ENCODE results near the gene C2orf72.

Gene C2orf72

DNA sequence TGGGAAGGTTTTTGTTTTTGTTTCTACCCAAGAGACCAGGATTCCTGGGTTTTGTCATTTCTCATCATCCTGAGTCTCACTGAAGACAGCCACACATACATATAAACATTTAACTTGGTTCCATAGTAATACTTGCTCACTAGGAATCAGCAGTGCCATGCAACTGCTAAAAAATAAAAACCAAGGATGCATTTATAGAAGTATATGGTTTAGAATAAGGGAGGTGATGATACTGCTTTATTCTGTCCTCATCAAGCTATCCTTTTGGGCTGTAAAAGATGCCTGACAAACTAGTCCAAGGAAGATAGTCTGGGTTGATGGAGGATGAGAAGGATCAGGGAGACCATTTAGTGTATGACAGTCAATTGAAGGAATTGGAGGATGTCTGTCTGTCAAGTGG is 40.7 kb upstream of the C2orf72 start:
- no peak for DNase-seq (ENCODE audit: low spot score)
- in situ Hi-C loops (cut with MboI; ENCODE audit: low pct_unique_long_range_greater_than_20kb, low sequenced_read_pairs, unreplicated experiment), result no loop called here
- TF ChIP-seq, protein P1, sequence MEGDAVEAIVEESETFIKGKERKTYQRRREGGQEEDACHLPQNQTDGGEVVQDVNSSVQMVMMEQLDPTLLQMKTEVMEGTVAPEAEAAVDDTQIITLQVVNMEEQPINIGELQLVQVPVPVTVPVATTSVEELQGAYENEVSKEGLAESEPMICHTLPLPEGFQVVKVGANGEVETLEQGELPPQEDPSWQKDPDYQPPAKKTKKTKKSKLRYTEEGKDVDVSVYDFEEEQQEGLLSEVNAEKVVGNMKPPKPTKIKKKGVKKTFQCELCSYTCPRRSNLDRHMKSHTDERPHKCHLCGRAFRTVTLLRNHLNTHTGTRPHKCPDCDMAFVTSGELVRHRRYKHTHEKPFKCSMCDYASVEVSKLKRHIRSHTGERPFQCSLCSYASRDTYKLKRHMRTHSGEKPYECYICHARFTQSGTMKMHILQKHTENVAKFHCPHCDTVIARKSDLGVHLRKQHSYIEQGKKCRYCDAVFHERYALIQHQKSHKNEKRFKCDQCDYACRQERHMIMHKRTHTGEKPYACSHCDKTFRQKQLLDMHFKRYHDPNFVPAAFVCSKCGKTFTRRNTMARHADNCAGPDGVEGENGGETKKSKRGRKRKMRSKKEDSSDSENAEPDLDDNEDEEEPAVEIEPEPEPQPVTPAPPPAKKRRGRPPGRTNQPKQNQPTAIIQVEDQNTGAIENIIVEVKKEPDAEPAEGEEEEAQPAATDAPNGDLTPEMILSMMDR (IDR thresholded peaks at IDR 0.05; ENCODE audit: extremely low read depth, insufficient read depth, missing control alignments), result no peak

DNA sequence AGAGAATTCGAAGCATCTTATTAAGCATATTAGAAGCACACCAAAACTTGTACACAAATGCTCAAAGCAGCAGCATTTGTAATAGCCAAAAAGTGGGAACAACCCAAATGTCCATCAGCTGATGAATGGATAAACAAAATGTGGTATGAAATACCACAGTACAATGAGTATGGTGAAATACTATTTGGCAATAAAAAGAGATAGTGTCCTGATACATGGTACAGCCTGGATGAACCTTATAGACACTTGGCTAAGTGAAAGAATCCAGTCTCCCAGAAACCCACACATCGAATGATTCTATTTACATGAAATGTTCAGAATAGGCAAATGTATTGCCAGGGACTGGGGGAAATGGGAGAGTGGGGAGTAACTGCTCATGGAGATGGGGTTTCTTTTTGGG is 38.4 kb upstream of the C2orf72 start:
- DNase-seq (ENCODE audit: low spot score), result no peak
- in situ Hi-C loops (cut with MboI; ENCODE audit: low pct_unique_long_range_greater_than_20kb, low sequenced_read_pairs, unreplicated experiment), result no loop called here
- TF ChIP-seq, protein P1 (IDR thresholded peaks at IDR 0.05; ENCODE audit: extremely low read depth, insufficient read depth, missing control alignments), result no peak

DNA sequence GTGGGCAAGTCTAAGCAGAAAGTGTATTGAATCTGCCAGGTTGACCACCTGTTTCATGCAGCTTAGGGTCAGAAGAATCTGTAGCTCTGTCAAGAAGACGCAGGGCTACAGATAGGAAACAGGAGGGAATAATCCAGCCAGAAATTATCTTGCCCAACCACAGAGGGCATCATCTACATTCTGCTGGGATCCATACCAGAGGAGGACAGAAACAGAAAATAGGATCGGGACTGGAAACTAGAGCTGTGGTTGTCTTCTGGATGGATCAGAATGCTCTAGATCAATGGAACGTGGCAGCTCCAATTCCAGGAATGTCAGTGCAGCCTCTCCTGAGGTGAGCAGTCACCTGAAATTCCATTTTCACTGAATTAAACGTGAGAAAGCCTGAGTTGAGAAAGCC is 37.8 kb upstream of the C2orf72 start:
- DNase-seq (ENCODE audit: low spot score), result no peak
- in situ Hi-C loops (cut with MboI; ENCODE audit: low pct_unique_long_range_greater_than_20kb, low sequenced_read_pairs, unreplicated experiment), result no loop called here
- TF ChIP-seq, protein P1 (IDR thresholded peaks at IDR 0.05; ENCODE audit: extremely low read depth, insufficient read depth, missing control alignments), result no peak

DNA sequence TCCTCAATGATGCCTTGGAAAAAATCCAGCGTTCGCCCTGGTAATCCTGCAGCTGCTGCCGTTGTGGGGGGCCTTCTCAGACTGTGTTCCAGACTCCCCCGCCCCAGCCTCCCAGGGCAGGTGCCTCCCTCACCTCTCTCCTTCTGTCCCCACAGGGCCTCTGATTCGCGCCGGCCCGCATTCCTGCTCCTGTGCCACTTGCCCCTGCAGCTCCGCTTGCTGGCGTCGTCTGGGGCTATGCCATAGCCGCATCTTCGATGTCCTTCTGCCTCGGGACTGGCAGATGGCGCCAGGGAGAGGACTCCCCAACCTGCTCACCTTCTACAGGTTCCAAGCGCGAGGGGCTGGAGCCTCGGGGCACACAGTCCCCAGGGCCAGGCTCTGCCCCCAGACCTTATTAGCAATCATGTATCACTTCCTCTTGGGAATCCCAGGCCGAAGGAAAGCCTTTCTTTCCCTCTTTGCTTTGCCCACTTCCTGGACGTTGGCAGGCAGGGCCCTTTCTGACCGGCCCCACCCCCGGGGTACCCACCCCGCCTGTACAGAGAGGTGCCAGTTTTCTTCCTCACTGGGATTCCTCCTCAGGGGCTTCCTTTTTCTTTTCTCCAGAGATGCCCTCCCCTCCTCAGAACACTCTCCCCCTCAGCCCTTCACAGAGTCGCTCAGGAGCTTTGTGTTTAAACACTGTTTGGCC is 37.0 kb upstream of the C2orf72 start:
- in situ Hi-C loops (cut with MboI; ENCODE audit: low pct_unique_long_range_greater_than_20kb, low sequenced_read_pairs, unreplicated experiment), result no loop called here
- no peak for DNase-seq (ENCODE audit: low spot score)

DNA sequence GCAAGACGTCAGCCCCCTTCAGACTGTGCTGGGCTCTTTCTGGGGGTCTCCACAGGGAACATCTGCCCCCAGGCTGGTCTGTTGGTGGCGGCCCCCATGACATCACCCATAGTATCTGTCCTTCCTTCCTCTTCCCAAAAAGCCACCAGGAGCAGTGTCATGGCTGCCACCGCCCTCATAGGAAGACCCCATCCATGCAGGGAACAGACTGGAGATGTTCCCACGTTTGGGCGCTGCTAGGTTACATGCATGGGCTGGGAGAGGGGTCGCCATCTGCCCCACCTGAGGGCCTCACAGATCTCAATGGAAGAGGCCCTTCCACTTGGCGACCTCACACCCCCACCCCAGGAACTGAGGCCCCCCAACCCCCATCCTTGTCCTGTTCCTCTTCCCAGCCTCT is 36.3 kb upstream of the C2orf72 start:
- in situ Hi-C loops (cut with MboI; ENCODE audit: low pct_unique_long_range_greater_than_20kb, low sequenced_read_pairs, unreplicated experiment), result no loop called here
- TF ChIP-seq, protein P1 (IDR thresholded peaks at IDR 0.05; ENCODE audit: extremely low read depth, insufficient read depth, missing control alignments), result no peak
- no peak for DNase-seq (ENCODE audit: low spot score)

More for the DNA sequence above, 37.0 kb upstream of the C2orf72 start:
- TF ChIP-seq, protein P1 (IDR thresholded peaks at IDR 0.05; ENCODE audit: extremely low read depth, insufficient read depth, missing control alignments), result no peak

DNA sequence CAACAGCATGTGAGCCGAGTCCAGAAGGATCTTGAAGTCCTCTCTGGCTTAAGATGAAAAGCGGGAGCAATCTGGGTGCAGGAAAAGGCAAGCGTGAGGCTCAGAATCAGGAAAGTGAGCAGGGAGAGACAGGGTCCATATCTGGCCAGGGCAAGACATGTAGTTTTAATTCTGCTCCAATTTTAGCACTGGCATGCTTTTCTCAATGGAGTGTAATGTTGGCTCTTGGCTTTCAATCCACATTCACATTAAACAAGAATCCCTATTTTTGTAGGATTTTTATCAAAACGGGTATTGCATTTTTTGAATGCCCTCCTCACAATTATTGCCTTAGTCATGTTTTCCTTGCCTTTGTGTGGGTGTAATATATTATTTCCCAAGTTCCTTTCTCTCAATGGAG is 35.4 kb upstream of the C2orf72 start:
- no peak for DNase-seq (ENCODE audit: low spot score)
- TF ChIP-seq, protein P1 (IDR thresholded peaks at IDR 0.05; ENCODE audit: extremely low read depth, insufficient read depth, missing control alignments), result no peak
- in situ Hi-C loops (cut with MboI; ENCODE audit: low pct_unique_long_range_greater_than_20kb, low sequenced_read_pairs, unreplicated experiment), result no loop called here
